Measurements from ENCODE around the gene BCL2L12.
A peak's percentile ranks its signal among the peaks of the same experiment; 100 is the strongest.

The BCL2L12 gene

DNA sequence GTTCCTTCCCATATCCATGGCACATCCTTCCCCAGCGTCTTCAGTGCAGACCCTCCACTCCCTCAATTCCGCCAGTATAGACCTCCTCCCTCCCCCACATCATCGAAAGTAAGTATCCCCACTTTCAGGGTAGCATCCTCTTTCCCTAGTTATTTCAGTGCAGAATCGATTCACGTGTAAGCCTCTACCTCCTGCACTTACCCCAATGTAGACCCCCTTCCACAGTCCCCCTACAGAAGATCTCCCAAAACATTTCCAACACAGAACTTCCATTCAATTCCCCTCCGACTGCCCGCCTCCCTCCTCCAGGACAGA is 740 bp upstream of the BCL2L12 start:
- DNase-seq: no peak

DNA sequence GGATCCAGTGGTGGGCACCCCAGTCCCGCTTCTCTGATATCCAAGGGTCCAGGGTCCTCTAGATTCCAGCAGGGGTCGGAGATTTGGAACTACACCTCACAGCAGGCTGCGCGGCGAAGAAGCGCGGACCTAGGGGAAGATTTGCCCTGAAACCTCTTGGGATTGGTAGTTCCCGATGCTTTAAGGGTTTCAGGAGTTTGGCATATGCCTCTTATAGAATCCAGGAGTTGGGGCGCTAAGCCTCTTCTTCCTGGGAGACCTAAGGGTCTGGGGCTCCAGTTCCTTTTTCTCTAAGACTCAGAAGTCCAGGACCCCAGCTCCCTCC is 349 bp downstream of the BCL2L12 start:
- no peak for DNase-seq

DNA sequence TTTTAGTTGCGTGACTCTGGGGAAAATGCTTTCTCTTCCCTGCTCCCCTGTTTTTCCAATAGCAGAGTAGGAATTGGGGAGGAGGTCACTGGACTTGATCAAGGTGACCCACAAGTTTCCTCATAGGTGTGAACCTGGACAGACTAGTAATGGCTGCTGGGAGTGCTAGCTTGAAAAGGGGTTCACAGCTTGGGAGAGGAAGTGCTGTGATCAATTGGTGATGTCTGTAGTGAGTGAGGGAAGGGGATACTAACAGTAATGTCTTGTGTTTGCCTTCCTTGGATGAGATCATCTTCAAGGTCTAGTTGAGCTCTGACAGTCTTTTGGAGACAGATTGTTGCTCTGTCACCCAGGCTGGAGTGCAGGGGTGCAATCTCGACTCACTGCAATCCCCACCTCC is 1.7 kb downstream of the BCL2L12 start:
- no peak for DNase-seq

DNA sequence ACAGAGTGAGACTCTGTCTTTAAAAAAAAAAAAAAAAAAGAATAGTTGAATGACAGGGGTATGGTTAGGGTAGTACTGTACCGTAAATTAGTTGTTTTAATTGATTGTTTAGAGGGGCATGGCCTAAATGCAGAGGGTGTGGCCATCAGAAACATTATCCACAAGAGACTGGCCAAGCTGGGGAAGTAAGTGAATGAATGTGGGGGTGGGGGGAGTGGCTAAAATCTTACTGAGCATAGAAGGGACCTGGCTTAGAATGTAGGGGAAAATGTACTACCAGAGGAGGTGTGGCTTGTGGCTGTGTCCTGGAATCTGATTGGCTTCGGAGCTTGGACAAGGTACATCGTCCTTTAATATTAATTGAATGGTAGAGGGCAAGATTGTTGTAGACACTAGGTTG is 3.8 kb downstream of the BCL2L12 start:
- no peak for DNase-seq

DNA sequence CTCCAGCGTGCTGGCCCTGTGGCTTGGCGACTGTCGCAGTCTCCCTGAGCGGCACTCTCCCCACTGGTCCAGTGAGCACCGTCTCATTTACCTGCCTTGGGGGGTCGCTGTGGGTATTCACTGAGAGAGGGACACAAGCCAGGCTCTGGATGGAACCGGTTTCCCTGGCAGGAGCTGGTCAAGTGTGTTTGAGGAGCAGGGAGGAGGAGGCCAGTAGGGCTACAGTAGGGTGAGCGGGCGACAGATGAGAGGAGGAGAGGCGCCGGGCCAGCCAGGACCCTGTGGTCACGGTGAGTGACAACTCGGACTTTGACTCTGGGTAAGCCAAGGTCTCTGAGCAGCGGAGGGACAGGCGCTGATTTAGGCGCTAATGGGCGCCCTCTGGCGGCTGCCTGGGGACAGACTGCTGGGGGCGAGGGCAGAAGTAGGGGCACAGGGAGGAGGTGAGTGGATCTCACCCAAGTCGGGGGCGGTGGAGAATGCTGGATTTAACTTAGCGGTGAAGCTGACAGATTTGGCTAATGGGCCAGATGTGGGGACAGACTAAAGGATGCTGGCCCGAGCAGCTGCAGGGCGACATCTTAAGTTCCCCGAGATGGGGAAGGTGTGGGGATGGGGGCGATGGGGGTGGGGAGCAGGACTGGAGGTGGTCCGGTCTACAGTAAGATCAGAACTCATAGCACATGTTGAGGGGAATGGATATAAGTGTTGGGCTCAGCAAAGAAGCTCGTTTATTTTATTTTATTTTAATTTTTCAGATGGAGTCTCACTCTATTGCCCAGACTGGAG is 6.6 kb downstream of the BCL2L12 start:
- DNase-seq: peak; percentile 82

DNA sequence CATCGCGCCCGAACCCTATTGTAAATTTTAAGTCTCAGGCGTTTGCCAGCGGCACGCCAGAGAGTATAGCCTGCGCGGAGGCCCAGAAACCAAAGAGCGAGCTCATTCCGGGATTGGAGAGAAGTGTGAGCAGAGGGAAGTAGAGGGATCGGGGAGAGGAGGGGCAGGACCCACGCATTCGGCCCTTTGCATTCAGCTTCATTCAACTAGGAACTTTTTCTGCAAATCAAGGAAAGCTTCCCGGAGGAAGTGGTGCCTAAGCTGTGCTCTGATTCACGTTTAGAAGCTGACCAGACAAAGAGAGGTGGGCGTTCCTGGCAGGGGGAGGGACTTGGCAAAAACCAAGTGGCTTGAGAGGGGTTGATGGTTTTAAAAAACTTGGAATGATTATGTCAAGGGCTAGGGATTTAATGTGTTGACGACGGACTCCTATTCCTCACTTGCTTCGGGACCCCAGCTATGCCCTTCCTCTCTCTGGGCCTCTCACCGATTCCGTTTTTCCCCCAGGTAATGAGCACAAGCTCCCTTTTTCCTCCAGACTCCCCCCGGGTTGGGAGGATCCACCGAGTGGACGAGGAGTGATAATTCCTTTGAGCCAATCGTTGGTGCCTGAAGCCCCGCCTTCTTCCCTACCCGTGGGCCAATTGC is 10.5 kb downstream of the BCL2L12 start:
- peak; percentile 87 for DNase-seq

DNA sequence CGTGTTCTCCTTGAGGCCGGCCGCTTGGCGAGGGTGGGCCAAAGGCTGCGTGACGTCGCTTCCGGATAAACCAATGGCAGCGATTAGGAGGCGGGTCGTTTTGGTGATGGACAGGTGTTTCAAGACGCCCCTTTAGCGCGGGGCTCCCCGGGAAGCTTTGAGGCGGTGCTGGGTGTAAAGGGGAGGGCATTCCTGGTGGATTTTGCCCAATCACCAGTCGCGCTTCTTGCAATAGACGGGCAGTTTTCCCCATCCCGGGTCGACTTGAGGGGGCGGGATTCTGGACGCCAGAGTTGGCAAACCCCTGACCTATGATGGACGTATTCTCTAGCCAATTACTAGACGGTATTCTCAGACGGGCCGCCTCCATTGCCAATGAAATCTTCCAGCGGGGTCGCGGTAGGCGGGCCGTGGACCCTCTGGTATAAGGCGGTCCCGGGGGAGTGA is 11.1 kb downstream of the BCL2L12 start:
- DNase-seq: peak; percentile 100

DNA sequence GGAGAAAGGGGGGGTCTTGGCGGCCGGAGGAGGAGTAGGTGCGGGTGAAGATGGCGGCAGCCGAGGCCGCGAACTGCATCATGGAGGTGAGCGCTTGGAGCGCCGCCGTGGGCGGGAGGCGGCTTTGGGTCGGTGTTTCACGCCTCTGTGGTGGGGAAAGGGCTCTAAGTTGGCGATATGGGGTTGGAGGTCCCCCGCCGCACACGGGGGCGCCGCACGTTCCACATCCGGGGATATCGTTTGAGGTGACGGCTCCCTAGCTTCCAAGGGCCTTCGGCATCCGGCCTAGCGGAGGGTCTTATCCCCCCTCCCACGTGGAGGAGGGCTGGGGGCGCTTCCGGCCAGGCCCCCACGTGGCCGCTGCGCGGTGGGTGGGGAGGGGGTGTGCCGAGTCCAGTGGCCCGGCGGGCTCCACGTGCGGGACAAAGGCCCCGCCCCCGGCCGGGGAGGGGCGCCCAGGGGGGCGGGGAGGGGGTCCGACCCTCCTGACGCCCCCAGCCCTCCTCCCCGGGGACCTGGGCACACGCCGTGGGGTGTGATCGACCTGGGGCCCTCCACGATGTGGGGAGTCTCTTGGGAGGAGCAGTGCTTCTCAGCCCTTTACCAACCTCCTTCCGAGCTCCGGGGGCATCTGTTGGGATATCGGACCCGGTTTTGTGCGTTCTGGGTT is 11.6 kb downstream of the BCL2L12 start, which contains the start of gene PRMT1:
PRMT1 (plus strand) TSS at position 41 of the 670 bp plus-strand sequence; CDS start at position 51, 10 bp downstream.
- peak; percentile 28 for DNase-seq

DNA sequence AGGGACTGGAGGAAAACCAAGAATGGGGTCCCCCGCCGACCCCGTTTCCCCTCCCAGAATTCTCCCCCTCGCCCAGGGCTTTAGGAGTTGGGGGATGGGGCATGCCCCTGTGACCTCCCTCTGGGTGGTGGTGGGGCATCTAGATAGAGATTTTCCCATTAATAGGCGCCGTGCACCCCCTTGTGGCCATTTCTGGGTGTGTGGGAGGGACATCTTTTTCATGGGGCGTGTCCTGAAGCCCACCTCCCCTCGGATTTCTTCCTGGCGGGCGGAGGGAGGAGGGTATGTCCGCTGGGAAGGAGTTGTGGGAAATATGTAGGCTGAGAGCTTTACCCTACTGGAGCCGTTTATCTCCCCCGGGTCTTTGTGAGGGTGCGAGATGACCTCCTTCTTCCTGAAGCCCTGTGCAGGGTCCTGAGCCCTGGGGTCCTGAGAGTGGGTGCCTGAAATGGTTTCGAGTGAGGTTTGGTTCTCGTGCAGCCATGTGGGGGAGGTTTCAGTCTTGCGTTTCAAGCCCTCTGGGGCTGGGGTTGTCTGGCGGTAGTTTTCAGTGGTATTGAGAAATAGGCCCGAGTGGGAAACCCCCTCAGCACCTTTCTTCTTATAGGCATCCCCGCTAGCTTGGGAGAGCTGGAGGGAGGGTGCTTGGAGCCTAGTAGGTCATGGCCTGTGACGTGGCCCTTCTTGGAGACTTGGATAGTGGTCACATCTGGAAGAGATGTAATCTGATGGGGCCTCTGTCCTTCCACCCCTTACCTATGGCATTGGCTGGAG is 12.4 kb downstream of the BCL2L12 start:
- peak; percentile 59 for DNase-seq

DNA sequence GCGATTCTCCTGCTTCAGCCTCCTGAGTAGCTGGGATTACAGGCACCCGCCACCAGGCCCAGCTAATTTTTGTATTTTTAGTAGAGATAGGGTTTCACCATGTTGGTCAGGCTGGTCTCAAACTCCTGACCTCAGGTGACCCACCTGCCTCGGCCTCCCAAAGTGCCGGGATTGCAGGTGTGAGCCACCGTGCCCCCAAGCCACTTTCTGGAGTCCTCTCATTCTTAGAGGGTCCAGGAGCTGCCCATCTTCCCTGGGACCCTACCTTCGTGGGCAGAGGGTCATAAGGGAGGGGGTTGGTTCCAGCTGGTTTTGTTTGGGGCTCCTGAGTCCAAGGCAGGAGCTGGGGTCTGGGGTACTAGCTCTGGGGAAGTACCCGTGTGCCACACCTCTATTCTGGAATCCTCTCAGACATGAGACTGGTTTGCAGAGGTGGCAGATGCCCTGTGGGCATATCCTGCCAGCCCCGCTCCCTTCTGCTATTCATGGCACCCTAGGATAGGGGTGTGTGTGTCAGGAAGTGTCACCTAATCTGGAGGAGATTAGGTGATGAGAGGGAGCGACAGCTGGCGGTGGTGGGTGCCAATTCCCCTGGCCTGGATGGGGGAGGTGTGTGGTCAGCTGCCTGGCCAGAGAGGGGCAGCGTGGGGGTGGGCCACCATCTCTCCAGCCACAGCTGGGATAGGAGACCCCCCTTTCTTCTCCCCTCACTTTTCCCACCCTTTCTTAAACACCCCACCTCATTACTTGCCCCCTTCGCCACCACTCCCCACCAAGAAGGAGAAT is 13.4 kb downstream of the BCL2L12 start:
- no peak for DNase-seq

DNA sequence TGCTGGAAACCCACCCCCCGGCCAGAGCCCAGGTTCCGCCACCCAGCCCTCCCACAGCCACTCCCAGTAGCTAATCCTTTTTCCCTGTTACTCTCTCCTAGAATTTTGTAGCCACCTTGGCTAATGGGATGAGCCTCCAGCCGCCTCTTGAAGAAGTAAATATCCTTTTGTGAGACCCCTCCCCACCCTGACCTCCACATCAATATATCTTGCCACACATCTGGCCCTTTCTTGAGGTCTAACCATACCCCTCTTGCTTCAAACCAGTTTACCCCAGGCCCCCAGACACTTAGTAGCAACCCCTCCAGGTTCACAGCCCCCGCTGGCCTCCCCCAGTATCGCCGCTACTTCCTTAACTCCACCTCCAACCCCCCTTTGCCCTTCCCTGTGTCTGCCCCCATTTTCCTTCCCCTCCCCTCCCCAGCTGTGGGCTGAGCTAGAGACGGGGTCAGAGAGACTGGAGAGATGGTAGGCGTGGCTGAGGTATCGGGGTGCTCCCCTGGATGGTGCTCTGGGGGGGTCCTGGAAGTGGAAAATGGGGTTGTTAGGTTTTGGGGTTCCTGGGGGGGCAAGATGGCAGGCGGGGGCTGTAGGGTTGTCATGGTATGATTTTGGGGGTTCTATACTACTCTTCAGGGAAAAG is 14.2 kb downstream of the BCL2L12 start:
- DNase-seq: no peak

DNA sequence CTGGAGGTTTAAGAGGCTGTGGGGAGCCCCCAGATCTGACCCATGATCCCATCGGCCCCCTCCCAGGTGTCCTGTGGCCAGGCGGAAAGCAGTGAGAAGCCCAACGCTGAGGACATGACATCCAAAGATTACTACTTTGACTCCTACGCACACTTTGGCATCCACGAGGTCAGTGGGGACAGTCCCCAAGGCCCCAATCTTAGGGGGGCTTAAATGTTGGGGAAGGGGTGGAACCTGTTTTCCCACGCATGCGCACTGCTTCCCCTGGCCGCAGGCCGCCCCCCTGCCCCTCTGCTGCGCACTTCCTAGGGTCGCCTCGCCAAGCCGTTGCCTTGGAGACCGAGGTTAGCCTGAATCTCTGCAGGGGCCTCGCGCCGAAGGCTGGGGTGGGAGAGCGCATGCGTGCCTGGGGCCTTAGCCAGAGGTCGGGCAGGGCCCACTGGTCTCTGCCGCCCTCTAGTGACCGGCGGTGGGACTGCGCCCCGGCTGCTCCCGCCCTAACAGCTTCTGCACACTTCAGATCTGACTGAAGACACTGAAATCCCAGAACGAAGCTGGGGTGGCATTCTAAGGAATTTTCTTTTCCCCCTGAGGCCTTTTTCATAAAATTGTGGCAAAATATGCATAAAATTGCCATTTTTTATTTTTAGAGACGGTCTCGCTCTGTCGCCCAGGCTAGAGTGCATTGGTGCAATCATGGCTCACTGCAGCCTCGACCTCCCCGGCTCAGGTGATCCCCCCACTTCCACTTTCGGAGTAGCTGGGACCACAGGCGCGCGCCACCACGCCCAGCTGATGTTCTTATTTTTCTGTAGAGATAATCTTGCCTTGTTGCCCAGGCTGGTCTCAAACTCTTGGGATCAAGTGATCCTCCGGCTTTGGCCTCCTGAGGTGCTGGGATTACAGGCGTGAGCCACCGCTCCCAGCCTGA is 15.0 kb downstream of the BCL2L12 start:
- peak; percentile 90 for DNase-seq

DNA sequence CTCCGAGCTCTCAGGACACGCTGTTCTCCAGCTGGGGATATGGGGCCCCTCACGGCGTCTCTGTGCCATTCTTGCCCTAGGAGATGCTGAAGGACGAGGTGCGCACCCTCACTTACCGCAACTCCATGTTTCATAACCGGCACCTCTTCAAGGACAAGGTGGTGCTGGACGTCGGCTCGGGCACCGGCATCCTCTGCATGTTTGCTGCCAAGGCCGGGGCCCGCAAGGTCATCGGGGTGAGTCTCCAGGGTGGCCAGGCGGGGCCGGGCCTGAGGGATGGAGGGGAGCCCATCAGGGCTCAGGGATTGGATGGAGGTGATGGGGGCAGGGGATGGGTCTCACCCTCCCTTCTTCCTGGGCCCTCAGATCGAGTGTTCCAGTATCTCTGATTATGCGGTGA is 16.1 kb downstream of the BCL2L12 start:
- no peak for DNase-seq

DNA sequence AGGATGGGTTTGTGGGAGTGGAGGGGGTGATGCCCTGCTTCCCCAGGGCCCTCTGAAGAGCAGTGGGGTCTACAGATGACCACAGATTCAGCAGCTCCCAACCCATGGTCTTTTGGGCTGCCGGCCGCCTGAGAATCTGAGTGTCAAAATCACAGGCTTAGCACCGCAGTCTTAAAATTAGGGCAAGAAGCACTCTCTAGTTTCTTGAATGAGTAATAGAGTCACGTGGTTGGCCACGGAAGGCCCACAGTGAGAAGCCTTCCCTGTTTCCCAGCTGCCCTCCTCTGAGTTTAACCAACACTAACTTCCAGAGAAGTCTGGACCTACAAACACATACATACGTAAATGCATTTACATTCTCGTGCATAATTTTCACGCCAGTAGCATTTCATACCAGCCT is 16.5 kb downstream of the BCL2L12 start:
- no peak for DNase-seq

DNA sequence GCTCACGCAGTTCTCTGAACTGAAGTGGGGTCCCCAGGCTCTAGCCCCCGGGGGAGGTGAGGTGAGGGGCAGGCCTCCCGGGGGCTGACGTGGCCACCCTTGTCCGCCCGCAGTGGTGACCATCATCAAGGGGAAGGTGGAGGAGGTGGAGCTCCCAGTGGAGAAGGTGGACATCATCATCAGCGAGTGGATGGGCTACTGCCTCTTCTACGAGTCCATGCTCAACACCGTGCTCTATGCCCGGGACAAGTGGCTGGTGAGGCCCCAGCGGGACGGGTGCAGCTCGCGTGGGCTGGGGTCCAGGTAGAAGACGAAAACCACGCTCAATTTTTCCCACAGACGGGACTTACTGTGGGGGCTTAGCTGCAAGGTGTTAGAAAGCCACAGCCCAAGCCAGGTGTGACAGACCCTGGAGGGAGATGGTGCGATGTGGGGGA is 18.1 kb downstream of the BCL2L12 start:
- no peak for DNase-seq

DNA sequence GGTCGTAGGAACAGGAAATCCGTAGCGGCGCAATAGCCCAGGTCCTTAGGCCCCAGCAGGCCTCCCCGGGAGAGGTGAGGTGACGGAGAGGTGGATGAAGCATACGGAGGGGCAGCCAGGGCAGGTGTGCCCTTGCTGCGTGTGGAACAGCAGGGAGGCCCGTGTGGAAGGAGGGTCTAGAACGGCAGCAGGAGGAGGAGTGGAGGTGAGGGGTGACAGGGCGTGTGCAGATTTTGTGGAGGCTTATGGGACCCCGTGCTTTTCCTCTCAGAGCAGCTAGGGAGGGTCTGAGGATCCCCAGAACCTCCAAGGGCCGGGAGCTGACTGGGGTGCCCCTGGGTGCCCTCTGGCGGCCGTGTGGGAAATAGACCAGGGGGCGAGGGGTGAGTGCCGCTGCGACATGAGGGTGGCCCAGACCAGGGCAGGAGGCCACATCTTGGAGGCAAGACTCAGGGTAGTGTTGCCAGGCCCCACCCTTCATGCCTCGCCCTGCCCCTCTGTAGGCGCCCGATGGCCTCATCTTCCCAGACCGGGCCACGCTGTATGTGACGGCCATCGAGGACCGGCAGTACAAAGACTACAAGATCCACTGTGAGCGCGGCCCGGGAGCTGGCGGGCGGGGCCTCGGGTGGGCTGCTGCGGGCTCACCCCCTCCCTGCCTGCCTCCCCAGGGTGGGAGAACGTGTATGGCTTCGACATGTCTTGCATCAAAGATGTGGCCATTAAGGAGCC is 18.7 kb downstream of the BCL2L12 start:
- DNase-seq: no peak

DNA sequence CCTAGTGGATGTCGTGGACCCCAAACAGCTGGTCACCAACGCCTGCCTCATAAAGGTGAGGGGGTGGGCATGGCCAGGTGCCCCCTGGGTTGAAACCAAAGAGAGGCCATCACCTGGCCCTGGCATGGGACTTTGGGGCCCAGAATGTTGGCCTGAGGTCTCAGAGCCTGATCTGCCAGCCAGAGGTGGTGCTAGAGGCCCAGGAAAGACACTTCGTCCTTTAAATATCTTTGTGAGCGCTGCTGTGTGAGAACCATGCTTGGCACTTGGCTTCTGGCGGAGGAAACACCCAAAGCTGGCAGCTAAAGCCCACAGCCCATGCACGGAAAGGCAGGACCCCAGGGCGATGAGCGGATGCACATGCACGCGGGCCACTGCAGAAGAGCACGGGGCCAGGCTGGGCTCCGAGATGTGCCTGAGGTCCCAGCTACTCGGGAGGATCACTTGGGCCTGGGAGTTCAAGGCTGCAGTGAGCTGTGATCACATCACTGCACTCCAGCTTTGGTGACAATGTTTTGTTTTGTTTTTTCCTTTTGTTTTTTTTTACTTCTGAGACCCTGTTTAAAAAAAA is 19.3 kb downstream of the BCL2L12 start:
- no peak for DNase-seq

DNA sequence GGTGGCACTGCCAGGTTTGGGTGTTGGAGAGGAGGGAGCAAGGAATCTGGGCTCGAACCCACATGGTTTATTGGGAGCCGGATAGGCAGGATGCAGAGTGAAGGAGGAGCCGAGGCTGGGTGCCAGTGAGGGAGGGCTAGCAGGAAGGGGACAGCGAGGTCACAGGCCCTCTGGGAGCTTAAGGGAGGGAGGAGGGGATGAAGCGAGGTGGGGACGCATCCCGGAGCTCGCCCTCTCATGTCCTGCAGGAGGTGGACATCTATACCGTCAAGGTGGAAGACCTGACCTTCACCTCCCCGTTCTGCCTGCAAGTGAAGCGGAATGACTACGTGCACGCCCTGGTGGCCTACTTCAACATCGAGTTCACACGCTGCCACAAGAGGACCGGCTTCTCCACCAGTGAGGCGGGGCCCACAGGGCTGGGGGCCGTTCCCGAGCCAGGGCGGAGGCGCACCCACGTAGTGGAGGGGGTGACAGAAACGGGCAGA is 20.2 kb downstream of the BCL2L12 start:
- no peak for DNase-seq

DNA sequence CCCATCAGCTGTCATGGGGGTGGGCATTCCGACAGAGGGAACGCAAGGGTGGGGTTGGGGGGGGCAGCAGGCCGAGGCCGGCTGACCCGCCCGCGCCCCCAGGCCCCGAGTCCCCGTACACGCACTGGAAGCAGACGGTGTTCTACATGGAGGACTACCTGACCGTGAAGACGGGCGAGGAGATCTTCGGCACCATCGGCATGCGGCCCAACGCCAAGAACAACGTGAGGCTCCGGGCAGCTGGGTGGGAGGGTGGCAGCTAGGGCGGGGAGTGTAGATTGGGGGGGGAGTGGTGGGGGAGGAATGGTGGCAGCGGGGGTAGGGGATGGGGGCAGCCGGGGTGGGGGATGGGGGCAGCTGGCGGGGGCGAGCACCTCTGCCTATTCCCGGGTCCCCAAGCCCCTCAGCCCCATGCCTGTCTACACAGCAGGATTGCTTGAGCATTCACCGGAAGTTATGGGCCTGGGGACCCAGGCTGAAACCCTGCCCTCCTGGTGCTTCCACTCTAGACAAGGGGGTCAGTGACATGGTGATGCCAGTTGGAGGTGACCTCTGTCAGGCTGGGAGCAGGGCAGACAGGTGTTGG is 20.9 kb downstream of the BCL2L12 start:
- no peak for DNase-seq
